ENCODE data around the gene CPN1. TPM values are rescaled to one million over a fixed set of nuclear protein-coding genes. Genes with fewer than 3 reads are reported as not detected.
A peak's percentile ranks its signal among the peaks of the same experiment; 100 is the strongest.
"Not testable (repeated sequence)": the region's sequence is repeated elsewhere in the genome, so short reads cannot be mapped to it uniquely, and the experiment has no call there.

Gene CPN1
- total RNA-seq, 2 experiments from 2014 or later, result not detected

DNA sequence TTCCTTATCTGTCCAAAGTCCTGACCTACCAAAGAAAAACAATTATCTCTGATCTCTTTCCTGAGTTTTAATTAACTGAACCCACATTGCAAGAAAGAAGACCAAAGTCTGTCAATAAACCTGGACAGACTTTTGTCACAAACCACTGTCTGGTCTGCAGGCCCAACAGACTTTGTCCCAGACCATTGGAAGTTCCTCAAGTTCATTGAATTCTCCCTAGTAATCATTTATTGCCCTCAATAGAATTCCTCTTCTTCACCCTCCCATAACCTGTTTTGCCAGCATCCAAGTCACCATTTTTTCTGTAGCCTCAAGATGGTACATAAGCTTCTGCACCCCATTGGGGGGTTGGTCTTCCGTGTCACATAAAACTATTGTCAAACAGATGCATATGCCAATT lies 68.0 kb downstream of the CPN1 start:
- Histone ChIP-seq H3K4me1 (ENCODE audit: insufficient read depth, low read length, poor library complexity, severe bottlenecking) (peaks cover 73% of the 10 kb centered on the region), H4K20me1 (ENCODE audit: insufficient read depth, low read length) (no peaks in the 10 kb centered on the region), H3K27ac (ENCODE audit: low read depth, low read length, poor library complexity, severe bottlenecking) (peak overlapping the region; percentile 97), H3K79me2 (ENCODE audit: insufficient read depth, low read depth, low read length) (peaks cover 8% of the 10 kb centered on the region), H3K4me3 (ENCODE audit: low read depth, low read length, poor library complexity, severe bottlenecking) (peak overlapping the region; percentile 49), H3K9me3 (ENCODE audit: low read length) (peaks cover 6% of the 10 kb centered on the region; the same call in 1 of the 2 replicates), H3K9me2 (ENCODE audit: insufficient read depth, low read length) (no peaks in the 10 kb centered on the region), H3K36me3 (ENCODE audit: insufficient read depth, low read length) (no peaks in the 10 kb centered on the region), H2AFZ (ENCODE audit: low read length) (peak overlapping the region; percentile 33; the same call in 1 of the 2 replicates), H3K4me2 (ENCODE audit: low read length) (peak overlapping the region; percentile 74)
- no peak for DNase-seq (ENCODE audit: low spot score)
- TF ChIP-seq, protein P1, sequence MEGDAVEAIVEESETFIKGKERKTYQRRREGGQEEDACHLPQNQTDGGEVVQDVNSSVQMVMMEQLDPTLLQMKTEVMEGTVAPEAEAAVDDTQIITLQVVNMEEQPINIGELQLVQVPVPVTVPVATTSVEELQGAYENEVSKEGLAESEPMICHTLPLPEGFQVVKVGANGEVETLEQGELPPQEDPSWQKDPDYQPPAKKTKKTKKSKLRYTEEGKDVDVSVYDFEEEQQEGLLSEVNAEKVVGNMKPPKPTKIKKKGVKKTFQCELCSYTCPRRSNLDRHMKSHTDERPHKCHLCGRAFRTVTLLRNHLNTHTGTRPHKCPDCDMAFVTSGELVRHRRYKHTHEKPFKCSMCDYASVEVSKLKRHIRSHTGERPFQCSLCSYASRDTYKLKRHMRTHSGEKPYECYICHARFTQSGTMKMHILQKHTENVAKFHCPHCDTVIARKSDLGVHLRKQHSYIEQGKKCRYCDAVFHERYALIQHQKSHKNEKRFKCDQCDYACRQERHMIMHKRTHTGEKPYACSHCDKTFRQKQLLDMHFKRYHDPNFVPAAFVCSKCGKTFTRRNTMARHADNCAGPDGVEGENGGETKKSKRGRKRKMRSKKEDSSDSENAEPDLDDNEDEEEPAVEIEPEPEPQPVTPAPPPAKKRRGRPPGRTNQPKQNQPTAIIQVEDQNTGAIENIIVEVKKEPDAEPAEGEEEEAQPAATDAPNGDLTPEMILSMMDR (conservative IDR thresholded peaks at IDR 0.05; ENCODE audit: low read length), result no peak
- TF ChIP-seq EZH2phosphoT487 (IDR thresholded peaks at IDR 0.05; ENCODE audit: borderline replicate concordance, low read depth, low read length), result no peak
- intact Hi-C loops (cut with micrococcal nuclease; ENCODE audit: unreplicated experiment), result loop anchor here (1.0 to 5.0 kb wide), 3 partner anchors 33 to 359 kb away; partner anchors contain the start of genes COX15 and CUTC
- TSS peak; percentile 72 for BruUV-seq (replicated peaks)
- CTCF ChIA-PET (ENCODE audit: unreplicated experiment), result no interaction called here
- POLR2A ChIA-PET, result interaction anchor here (1.2 to 2.8 kb wide), 3 partner anchors 8 to 281 kb away, joined by 4 to 13 read pairs (median 6); partner anchors contain the start of genes COX15 and CUTC

DNA sequence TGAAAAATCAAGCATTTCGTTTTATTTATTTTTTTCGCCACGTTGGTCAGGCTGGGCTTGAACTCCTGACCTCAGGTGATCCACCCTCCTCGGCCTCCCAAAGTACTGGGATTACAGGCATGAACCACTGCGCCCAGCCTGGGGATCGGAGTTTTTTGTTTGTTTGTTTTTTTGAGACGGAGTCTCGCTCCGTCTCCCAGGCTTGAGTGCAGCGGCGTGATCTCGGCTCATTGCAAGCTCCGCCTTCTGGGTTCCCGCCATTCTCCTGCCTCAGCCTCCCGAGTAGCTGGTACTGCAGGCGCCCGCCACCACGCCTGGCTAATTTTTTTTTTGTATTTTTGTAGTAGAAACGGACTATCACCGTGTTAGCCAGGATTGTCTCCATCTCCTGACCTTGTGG lies 69.8 kb downstream of the CPN1 start:
- intact Hi-C loops (cut with micrococcal nuclease; ENCODE audit: unreplicated experiment), result loop anchor here (5.0 kb wide), 2 partner anchors 280 to 360 kb away; partner anchors contain the start of genes COX15 and CUTC
- H3K9me3 ChIP-seq (ENCODE audit: low read length); H3K9me2 ChIP-seq (ENCODE audit: insufficient read depth, low read length); H3K36me3 ChIP-seq (ENCODE audit: insufficient read depth, low read length); H4K20me1 ChIP-seq (ENCODE audit: insufficient read depth, low read length); CTCF ChIA-PET (ENCODE audit: unreplicated experiment); H2AFZ ChIP-seq (ENCODE audit: low read length); BruUV-seq (replicated peaks); H3K4me3 ChIP-seq (ENCODE audit: low read depth, low read length, poor library complexity, severe bottlenecking); H3K4me2 ChIP-seq (ENCODE audit: low read length); DNase-seq (ENCODE audit: low spot score): not testable (repeated sequence)
- Histone ChIP-seq H3K79me2 (ENCODE audit: insufficient read depth, low read depth, low read length) (peaks cover 25% of the 10 kb centered on the region), H3K4me1 (ENCODE audit: insufficient read depth, low read length, poor library complexity, severe bottlenecking) (peaks cover 74% of the 10 kb centered on the region), H3K27ac (ENCODE audit: low read depth, low read length, poor library complexity, severe bottlenecking) (peak overlapping the region; percentile 97)
- POLR2A ChIA-PET, result interaction anchor here (1.2 to 2.8 kb wide), 2 partner anchors 9 to 13 kb away, joined by 3 to 13 read pairs; no protein-coding TSS in a partner anchor

DNA sequence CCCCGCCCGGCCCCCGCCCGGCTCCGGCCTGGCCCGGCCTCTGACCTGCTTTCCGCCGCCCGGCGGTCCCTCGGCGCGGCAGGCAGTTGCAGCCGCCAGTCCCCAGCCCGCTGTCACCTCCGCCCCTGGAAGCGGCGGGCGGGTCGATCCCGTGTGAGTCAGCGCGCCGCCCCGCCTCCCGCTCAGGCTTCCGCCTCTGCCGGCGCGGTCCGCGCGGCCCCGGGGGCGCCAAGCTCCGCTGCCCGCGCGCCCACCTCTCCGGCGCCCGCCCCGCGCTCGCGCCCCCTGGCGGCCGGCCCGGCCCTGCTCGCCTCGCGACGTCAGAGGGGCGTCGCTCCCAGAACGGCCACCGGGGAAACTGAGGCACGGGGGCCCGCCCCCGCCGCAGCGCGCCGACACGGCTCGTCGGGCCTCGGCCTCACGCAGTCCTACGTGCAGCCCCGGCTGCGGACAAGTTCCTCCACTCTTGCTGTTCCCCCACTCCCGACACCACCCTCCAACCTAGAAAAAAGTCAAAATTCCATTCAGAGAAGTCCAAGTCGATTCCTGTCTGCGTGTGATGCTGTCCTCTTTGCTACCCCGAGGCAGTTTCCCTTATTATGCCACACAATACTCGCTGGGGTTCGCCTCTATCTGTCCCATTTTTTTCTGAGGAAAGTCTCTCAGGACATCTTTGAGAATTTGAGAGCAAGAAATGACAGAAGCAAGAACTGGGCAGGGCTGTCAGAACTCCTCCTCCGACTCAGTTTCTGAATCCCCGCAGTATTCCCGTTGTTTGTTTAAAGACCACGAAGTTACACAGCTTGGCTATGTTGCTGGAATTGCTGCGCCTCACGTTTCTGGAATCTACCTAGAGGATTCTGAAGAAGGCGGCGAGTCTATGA lies 71.6 kb downstream of the CPN1 start, which contains the start of gene DNMBP:
DNMBP (minus strand) TSS at position 155 of the 884 bp plus-strand sequence. CDS start 37,823 bp downstream, outside the sequence.
- peaks cover 72% of the 10 kb centered on the region for H3K4me1 ChIP-seq (ENCODE audit: insufficient read depth, low read length, poor library complexity, severe bottlenecking)

More for the DNA sequence above, 71.6 kb downstream of the CPN1 start, which contains the start of gene DNMBP:
- DNase-seq (ENCODE audit: low spot score), result peak; percentile 94
- H3K27ac ChIP-seq (ENCODE audit: low read depth, low read length, poor library complexity, severe bottlenecking), result peak within 1 kb of the TSS; percentile 70
- intact Hi-C loops (cut with micrococcal nuclease; ENCODE audit: unreplicated experiment), result loop anchor here (1.0 to 5.0 kb wide), 6 partner anchors 33 to 362 kb away; partner anchors contain the start of genes COX15, CUTC and ERLIN1
- TF ChIP-seq, protein P1 (conservative IDR thresholded peaks at IDR 0.05; ENCODE audit: low read length), result peak; percentile 67
- TF ChIP-seq EZH2phosphoT487 (IDR thresholded peaks at IDR 0.05; ENCODE audit: borderline replicate concordance, low read depth, low read length), result no peak
- peak within 1 kb of the TSS; percentile 92 for H3K4me2 ChIP-seq (ENCODE audit: low read length)
- CTCF ChIA-PET (ENCODE audit: unreplicated experiment), result interaction anchor here (1.0 to 3.5 kb wide), 2 partner anchors 35 to 164 kb away, joined by 4 to 15 read pairs; no protein-coding TSS in a partner anchor
- no peaks in the 10 kb centered on the region for H3K9me2 ChIP-seq (ENCODE audit: insufficient read depth, low read length)
- peaks cover 3% of the 10 kb centered on the region; the same call in 1 of the 2 replicates for H3K9me3 ChIP-seq (ENCODE audit: low read length)
- peak within 1 kb of the TSS; percentile 89 for H3K4me3 ChIP-seq (ENCODE audit: low read depth, low read length, poor library complexity, severe bottlenecking)
- H2AFZ ChIP-seq (ENCODE audit: low read length), result peak within 1 kb of the TSS; percentile 74
- no peaks in the 10 kb centered on the region for H3K36me3 ChIP-seq (ENCODE audit: insufficient read depth, low read length)
- BruUV-seq (replicated peaks), result no TSS peak
- 0 out of 2 replicates have a peak, but pooled peaks cover 1% of the 10 kb centered on the region for H4K20me1 ChIP-seq (ENCODE audit: insufficient read depth, low read length)
- H3K79me2 ChIP-seq (ENCODE audit: insufficient read depth, low read depth, low read length), result peaks cover 44% of the 10 kb centered on the region
- POLR2A ChIA-PET, result interaction anchor here (2.7 to 3.8 kb wide), 2 partner anchors 12 to 35 kb away, joined by 9 to 17 read pairs; no protein-coding TSS in a partner anchor

Data from OCI-LY7 (cell line).